ENCODE measurements around the gene HAAO.
A peak's percentile ranks its signal among the peaks of the same experiment; 100 is the strongest.
"Not testable (repeated sequence)": the region's sequence is repeated elsewhere in the genome, so short reads cannot be mapped to it uniquely, and the experiment has no call there.

Gene HAAO

GRCh38 chr2:42792583-42793333 is at the start of gene HAAO:
Gene HAAO (minus strand): TSS chr2:42792583. CDS start chr2:42792536, 47 bp downstream.
- no peak for DNase-seq (ENCODE audit: low read depth)

GRCh38 chr2:42841344-42841743 is 49.0 kb upstream of the HAAO start:
- no peak for DNase-seq (ENCODE audit: low read depth)

GRCh38 chr2:42840760-42841159 is 48.4 kb upstream of the HAAO start:
- no peak for DNase-seq (ENCODE audit: low read depth)

GRCh38 chr2:42839809-42840501 is 47.6 kb upstream of the HAAO start:
- DNase-seq (ENCODE audit: low read depth): no peak

GRCh38 chr2:42838133-42838532 is 45.8 kb upstream of the HAAO start:
- DNase-seq (ENCODE audit: low read depth): no peak

GRCh38 chr2:42835577-42836371 is 43.4 kb upstream of the HAAO start:
- DNase-seq (ENCODE audit: low read depth): no peak

GRCh38 chr2:42834161-42834560 is 41.8 kb upstream of the HAAO start:
- no peak for DNase-seq (ENCODE audit: low read depth)

GRCh38 chr2:42832289-42832634 is 39.9 kb upstream of the HAAO start:
- DNase-seq (ENCODE audit: low read depth): no peak

GRCh38 chr2:42831575-42832288 is 39.3 kb upstream of the HAAO start:
- not testable (repeated sequence) for DNase-seq (ENCODE audit: low read depth)

- DNase-seq (ENCODE audit: low read depth): no peak
These were observed 38.7 kb upstream of the HAAO start for GRCh38 chr2:42830922-42831574.

GRCh38 chr2:42829671-42830440 is 37.5 kb upstream of the HAAO start:
- DNase-seq (ENCODE audit: low read depth): no peak

- DNase-seq (ENCODE audit: low read depth): peak; percentile 61
These were observed 36.4 kb upstream of the HAAO start for GRCh38 chr2:42828487-42829425.

- DNase-seq (ENCODE audit: low read depth): peak; percentile 78
These were observed 35.5 kb upstream of the HAAO start for GRCh38 chr2:42827647-42828486.

GRCh38 chr2:42826231-42826630 is 33.8 kb upstream of the HAAO start:
- DNase-seq (ENCODE audit: low read depth): no peak

GRCh38 chr2:42824454-42824807 is 32.0 kb upstream of the HAAO start:
- DNase-seq (ENCODE audit: low read depth): no peak

GRCh38 chr2:42823744-42824453 is 31.5 kb upstream of the HAAO start:
- no peak for DNase-seq (ENCODE audit: low read depth)

- DNase-seq (ENCODE audit: low read depth): no peak
These were observed 26.8 kb upstream of the HAAO start for GRCh38 chr2:42819160-42819559.

- no peak for DNase-seq (ENCODE audit: low read depth)
These were observed 23.3 kb upstream of the HAAO start for GRCh38 chr2:42815726-42816125.
